Measurements from ENCODE around the gene SWI5.

SWI5 gene

DNA sequence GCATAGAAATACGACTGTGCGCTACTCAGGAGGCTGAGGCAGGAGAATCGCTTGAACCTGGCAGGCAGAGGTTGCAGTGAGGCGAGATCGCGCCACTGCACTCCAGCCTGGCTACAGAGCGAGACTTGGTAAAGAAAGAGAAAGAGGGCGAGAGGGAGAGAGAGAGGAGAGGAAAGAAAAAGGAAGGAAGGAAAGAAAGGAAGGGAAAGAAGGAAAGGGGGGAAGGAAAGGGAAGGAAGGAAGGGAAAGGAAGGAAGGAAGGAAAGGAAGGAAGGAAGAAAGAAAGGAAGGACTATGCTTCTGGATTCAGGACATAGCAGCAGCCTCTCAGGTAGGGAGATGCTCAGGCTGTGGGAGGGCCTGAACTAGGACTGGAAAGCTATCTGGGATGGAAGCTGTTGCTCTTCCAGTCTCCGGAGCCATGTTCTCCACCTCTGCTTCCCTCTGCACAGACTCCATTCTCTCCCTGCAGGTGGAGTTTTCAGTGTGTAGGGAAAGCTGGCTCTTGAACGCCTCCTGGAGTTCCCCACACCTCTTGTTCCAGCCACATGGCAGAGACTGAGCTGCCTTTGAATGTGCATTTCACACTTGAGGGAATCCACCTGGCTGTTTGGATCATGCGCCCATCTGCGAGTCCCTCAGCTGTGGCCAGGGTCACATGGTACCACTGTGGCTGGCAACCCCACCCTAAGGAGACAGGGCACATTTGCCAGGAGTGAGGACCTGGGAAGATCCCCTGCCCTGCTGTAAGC lies 9.1 kb downstream of the SWI5 start:
- TF ChIP-seq, protein P1, sequence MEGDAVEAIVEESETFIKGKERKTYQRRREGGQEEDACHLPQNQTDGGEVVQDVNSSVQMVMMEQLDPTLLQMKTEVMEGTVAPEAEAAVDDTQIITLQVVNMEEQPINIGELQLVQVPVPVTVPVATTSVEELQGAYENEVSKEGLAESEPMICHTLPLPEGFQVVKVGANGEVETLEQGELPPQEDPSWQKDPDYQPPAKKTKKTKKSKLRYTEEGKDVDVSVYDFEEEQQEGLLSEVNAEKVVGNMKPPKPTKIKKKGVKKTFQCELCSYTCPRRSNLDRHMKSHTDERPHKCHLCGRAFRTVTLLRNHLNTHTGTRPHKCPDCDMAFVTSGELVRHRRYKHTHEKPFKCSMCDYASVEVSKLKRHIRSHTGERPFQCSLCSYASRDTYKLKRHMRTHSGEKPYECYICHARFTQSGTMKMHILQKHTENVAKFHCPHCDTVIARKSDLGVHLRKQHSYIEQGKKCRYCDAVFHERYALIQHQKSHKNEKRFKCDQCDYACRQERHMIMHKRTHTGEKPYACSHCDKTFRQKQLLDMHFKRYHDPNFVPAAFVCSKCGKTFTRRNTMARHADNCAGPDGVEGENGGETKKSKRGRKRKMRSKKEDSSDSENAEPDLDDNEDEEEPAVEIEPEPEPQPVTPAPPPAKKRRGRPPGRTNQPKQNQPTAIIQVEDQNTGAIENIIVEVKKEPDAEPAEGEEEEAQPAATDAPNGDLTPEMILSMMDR (IDR thresholded peaks at IDR 0.05; ENCODE audit: low read depth, low read length): no peak
- no peak overlapping the region for H3K4me3 ChIP-seq (ENCODE audit: low read depth, low read length)

DNA sequence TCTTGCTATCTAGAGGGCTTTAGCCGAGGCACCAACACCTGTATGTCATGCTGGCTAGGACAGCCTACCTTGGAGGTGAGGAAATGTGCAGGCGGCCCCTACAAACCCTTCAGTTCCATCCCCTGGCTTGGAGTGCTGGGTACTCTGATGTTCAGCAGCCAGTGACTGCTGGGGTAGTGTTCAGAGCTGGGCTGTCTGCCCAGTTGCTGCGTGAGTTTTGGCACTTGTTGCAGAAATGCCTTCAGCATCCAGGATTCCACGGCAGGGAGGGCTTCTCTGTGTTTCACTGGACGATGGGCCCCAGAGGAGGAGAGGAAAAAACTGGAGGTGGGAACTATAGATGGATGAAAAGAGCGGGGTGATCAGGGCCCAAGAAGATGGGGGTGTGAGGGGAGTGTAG lies 10.4 kb downstream of the SWI5 start:
- TF ChIP-seq, protein P1 (IDR thresholded peaks at IDR 0.05; ENCODE audit: low read depth, low read length): no peak
- H3K4me3 ChIP-seq (ENCODE audit: low read depth, low read length): no peak overlapping the region

DNA sequence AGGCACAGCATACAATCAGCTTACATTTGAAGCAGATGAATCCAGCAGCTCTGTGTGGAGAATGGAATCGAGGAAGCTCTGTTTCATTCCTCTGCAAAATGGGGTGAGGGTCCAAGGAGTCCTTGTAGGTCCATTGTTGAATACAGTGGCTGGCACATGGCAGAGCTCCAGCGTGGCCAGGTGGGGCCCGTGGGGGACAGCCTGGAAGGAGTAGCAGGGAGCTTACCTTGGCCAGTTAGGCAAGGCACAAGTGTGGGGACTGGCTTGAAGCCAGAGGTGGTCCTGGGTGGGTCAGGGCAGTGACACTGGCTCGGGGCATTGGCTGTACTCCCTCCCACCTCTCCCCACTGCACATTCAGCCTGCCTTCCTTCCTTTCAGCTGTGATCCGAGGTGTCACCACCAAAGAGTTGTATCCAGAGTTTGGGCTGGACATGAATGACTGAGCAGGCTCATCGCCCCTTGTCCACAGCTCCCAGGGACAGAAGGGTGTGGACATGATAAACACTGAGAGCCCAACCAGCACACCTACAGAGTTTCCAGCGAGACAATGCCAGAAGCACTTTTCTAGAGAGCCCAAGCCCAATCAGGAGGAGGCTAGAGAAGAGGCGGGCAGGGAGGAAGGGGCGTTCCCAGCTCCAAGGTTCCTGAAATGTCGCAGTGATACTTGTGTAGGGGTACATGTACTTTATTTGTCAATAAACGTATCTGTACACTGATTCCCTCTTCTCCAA lies 12.4 kb downstream of the SWI5 start:
- H3K4me3 ChIP-seq (ENCODE audit: low read depth, low read length): no peak overlapping the region
- TF ChIP-seq, protein P1 (IDR thresholded peaks at IDR 0.05; ENCODE audit: low read depth, low read length): no peak

DNA sequence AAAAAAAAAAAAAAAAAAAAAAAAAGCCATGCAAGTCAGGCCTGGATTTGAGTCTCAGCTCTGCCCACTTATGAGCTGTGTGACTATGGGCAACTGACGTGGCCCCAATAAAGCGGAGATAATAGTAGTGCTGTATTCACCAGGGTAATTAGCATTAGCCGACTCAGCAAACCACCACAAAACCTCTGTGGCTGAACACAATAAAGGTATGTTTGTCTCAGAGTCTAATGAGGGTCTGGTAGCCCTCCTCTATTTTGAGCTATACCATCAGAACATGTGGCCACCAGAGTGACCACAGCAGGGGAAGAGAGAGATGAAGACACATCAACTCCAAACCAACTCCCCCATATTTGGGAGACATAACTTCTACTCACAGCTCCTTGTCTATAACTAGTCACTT lies 15.9 kb downstream of the SWI5 start:
- H3K4me3 ChIP-seq (ENCODE audit: low read depth, low read length): no peak overlapping the region
- TF ChIP-seq, protein P1 (IDR thresholded peaks at IDR 0.05; ENCODE audit: low read depth, low read length): no peak

DNA sequence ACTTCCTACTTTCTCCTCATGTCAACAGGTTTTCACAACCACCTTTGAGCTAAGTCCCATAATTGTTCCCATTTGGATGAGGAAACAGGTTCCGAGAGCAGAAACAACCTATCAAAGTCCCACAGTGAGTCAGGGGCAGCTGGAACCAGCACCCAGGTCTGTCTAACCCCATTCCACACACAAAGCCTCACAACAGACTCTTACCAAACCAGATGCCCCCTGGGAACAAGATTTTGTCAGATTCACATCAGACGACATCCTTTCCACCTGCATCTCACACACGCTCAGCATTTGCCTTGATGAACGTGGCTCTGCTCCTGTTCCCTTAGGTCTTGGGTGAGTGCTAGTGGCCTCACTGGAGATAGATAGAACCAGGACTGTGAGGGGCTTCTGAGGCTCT lies 17.0 kb downstream of the SWI5 start:
- no peak overlapping the region for H3K4me3 ChIP-seq (ENCODE audit: low read depth, low read length)
- TF ChIP-seq, protein P1 (IDR thresholded peaks at IDR 0.05; ENCODE audit: low read depth, low read length): no peak

DNA sequence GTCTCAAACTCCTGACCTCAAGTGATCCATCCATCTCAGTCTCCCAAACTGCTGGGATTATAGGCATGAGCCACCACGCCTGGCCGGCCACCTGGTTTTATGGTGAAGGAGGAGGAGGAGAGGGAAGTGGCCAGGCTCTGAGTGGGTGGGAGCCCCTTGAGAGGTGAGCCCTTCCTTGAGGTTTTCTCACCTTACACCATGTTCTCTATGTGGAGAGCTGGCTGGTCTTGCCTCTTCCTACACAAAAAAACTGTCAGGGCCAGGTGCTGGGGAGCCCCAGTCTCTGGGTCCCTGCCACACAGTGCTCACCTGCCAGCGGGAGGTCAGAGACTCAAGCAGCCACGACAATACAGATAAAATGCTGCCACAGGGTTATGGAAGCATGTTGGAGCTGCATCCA lies 18.1 kb downstream of the SWI5 start:
- no peak overlapping the region for H3K4me3 ChIP-seq (ENCODE audit: low read depth, low read length)
- TF ChIP-seq, protein P1 (IDR thresholded peaks at IDR 0.05; ENCODE audit: low read depth, low read length): no peak
